HepG2 (cell line): ENCODE data around the gene DROSHA. TPM values are rescaled to one million over a fixed set of nuclear protein-coding genes. Genes with fewer than 3 reads are reported as not detected.

Experiments used
- ELF3 ChIP-seq: IDR thresholded peaks from 2 replicates; pipeline ENCODE4 v1.6.1; 2016; ENCODE audit warnings: missing genetic modification reagents, missing compliant biosample characterization
- GATA4 ChIP-seq: sonication (generic); IDR thresholded peaks from 2 replicates; pipeline ENCODE4 v1.6.1; 2016; ENCODE audit warnings: antibody characterized with exemption, low read depth, borderline replicate concordance
- GTF3A ChIP-seq: sonication (generic); formaldehyde crosslinking; conservative IDR thresholded peaks from 2 replicates; pipeline ENCODE4 v1.4.0; 2020; ENCODE audit warnings: mild to moderate bottlenecking, missing genetic modification reagents
- HNRNPL ChIP-seq: fragments of 200-400 bp; formaldehyde crosslinking; IDR thresholded peaks from 2 replicates; pipeline ENCODE4 v1.6.1; 2017; ENCODE audit warnings: mild to moderate bottlenecking, low read depth, low read length
- HNRNPUL1 ChIP-seq: fragments of 200-400 bp; formaldehyde crosslinking; IDR thresholded peaks from 2 replicates; pipeline ENCODE4 v1.6.1; 2017; ENCODE audit warnings: low read depth, mild to moderate bottlenecking, low read length, moderate library complexity
- HOXD1 ChIP-seq: sonication (generic); formaldehyde crosslinking; IDR thresholded peaks from 2 replicates; pipeline ENCODE4 v1.5.0; 2020; ENCODE audit warnings: missing genetic modification reagents
- KDM2A ChIP-seq: sonication (generic); formaldehyde crosslinking; IDR thresholded peaks from 2 replicates; pipeline ENCODE4 v1.4.0; 2020; ENCODE audit warnings: low read depth, missing genetic modification reagents, borderline replicate concordance
- MATR3 ChIP-seq: sonication (generic); formaldehyde crosslinking; IDR thresholded peaks from 2 replicates; pipeline ENCODE4 v1.4.0; 2020; ENCODE audit warnings: missing genetic modification reagents
- MIXL1 ChIP-seq: IDR thresholded peaks from 2 replicates; pipeline ENCODE4 v1.6.1; 2016
- NCOA2 ChIP-seq: sonication (generic); formaldehyde crosslinking; IDR thresholded peaks from 2 replicates; pipeline ENCODE4 v1.8.0; 2022; ENCODE audit warnings: inconsistent platforms
- POLR2G ChIP-seq: fragments of 200-400 bp; formaldehyde crosslinking; IDR thresholded peaks from 2 replicates; pipeline ENCODE4 v1.6.1; 2018; ENCODE audit warnings: mild to moderate bottlenecking, low read depth, low read length, moderate library complexity
- ZBTB2 ChIP-seq: sonication (generic); formaldehyde crosslinking; IDR thresholded peaks from 2 replicates; pipeline ENCODE4 v1.8.0; 2022; ENCODE audit warnings: low read depth, missing genetic modification reagents
- ZBTB26 ChIP-seq: IDR thresholded peaks from 2 replicates; pipeline ENCODE4 v1.6.1; 2016; ENCODE audit warnings: missing compliant biosample characterization, missing genetic modification reagents, borderline replicate concordance
- ZFX ChIP-seq: sonication (generic); formaldehyde crosslinking; IDR thresholded peaks from 2 replicates; pipeline ENCODE4 v1.4.0; 2020; ENCODE audit warnings: mild to moderate bottlenecking, low read depth, missing genetic modification reagents, moderate library complexity
- ZNF224 ChIP-seq: sonication (generic); formaldehyde crosslinking; IDR thresholded peaks from 2 replicates; pipeline ENCODE4 v1.5.0; 2020; ENCODE audit warnings: mild to moderate bottlenecking, missing genetic modification reagents
- ZNF432 ChIP-seq: sonication (generic); formaldehyde crosslinking; IDR thresholded peaks from 2 replicates; pipeline ENCODE4 v1.5.0; 2020; ENCODE audit warnings: missing genetic modification reagents, mild to moderate bottlenecking, borderline replicate concordance
- ZNF678 ChIP-seq: sonication (generic); formaldehyde crosslinking; IDR thresholded peaks from 2 replicates; pipeline ENCODE4 v1.4.0; 2020; ENCODE audit warnings: mild to moderate bottlenecking, missing genetic modification reagents
- ZNF775 ChIP-seq: sonication (generic); formaldehyde crosslinking; IDR thresholded peaks from 2 replicates; pipeline ENCODE4 v1.4.0; 2020; ENCODE audit warnings: missing genetic modification reagents, mild to moderate bottlenecking, moderate library complexity, borderline replicate concordance
- ZNF800 ChIP-seq: sonication (generic); formaldehyde crosslinking; IDR thresholded peaks from 2 replicates; pipeline ENCODE4 v1.4.0; 2020; ENCODE audit warnings: missing genetic modification reagents
- ZSCAN20 ChIP-seq: sonication (generic); formaldehyde crosslinking; IDR thresholded peaks from 2 replicates; pipeline ENCODE4 v1.4.0; 2020; ENCODE audit warnings: missing genetic modification reagents, mild to moderate bottlenecking, borderline replicate concordance
- polyA plus RNA-seq, 8 experiments: library from polyadenylated mRNA; depleted of rRNA in 3 of 8; stranded (reverse) in 7 of 8; unstranded in 1 of 8; fragments of >200 nt; fragmentation: Illumina TruSeq in 4 of 8; extraction: Trizol in 4 of 8; gene quantifications; 2 replicates each; pipeline versions ENCODE4 v1.2.1 to v1.2.3, GENCODE V29; 2011 to 2016; ENCODE audit warnings: low read depth in 4 of 8, missing spikeins in 1 of 8, mixed read lengths in 1 of 8; ENCODE audit not compliant: insufficient read depth in 1 of 8
- total RNA-seq, 5 experiments: library from RNA; depleted of rRNA; stranded (reverse); fragments of >200 nt; fragmentation: Illumina TruSeq; extraction: Trizol; gene quantifications; 2 replicates each; pipeline ENCODE4 v1.2.3, GENCODE V29; 2016; ENCODE audit warnings: low read depth in 1 of 5
- TF ChIP-seq, protein P1 (sequence below): sonication (generic); formaldehyde crosslinking; conservative IDR thresholded peaks from 2 replicates; pipeline ENCODE4 v1.4.0; 2020; ENCODE audit warnings: missing genetic modification reagents
- TF ChIP-seq, protein P2 (sequence below): sonication (generic); formaldehyde crosslinking; IDR thresholded peaks from 2 replicates; pipeline ENCODE4 v1.4.0; 2020; ENCODE audit warnings: mild to moderate bottlenecking, missing genetic modification reagents, borderline replicate concordance

DROSHA gene
- total and polyA plus RNA-seq, 2 of the 13 experiments (the other 11 are each of a cell fraction or from before 2014, with no cell fraction given): 22.3 to 29.4 TPM

- no peak for TF ChIP-seq ZNF800 (CRISPR knock-in tag)
- TF ChIP-seq HOXD1 (CRISPR knock-in tag): no peak
- TF ChIP-seq GATA4: peak; percentile 39; the same call in 1 of the 2 replicates
- TF ChIP-seq ZNF775 (CRISPR knock-in tag): no peak
- TF ChIP-seq ZNF224: no peak
- TF ChIP-seq HNRNPUL1: no peak
- peak; percentile 65 for TF ChIP-seq ELF3
- TF ChIP-seq KDM2A: peak; percentile 71
- TF ChIP-seq, protein P1, sequence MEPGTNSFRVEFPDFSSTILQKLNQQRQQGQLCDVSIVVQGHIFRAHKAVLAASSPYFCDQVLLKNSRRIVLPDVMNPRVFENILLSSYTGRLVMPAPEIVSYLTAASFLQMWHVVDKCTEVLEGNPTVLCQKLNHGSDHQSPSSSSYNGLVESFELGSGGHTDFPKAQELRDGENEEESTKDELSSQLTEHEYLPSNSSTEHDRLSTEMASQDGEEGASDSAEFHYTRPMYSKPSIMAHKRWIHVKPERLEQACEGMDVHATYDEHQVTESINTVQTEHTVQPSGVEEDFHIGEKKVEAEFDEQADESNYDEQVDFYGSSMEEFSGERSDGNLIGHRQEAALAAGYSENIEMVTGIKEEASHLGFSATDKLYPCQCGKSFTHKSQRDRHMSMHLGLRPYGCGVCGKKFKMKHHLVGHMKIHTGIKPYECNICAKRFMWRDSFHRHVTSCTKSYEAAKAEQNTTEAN (CRISPR knock-in tag): 0 out of 2 replicates have a peak, but pooled peaks have one; percentile 45
- no peak for TF ChIP-seq ZNF432 (CRISPR knock-in tag)
- TF ChIP-seq ZBTB2 (CRISPR knock-in tag): peak; percentile 47; the same call in 1 of the 2 replicates
- TF ChIP-seq ZBTB26 (CRISPR knock-in tag): no peak
- TF ChIP-seq ZSCAN20 (CRISPR knock-in tag): 0 out of 2 replicates have a peak, but pooled peaks have one; percentile 24
- TF ChIP-seq NCOA2 (CRISPR knock-in tag): peak; percentile 11; the same call in 1 of the 2 replicates
- TF ChIP-seq GTF3A (CRISPR knock-in tag): 0 out of 2 replicates have a peak, but pooled peaks have one; percentile 52
- 0 out of 2 replicates have a peak, but pooled peaks have one; percentile 14 for TF ChIP-seq MIXL1 (CRISPR knock-in tag)
- TF ChIP-seq MATR3 (CRISPR knock-in tag): no peak
- TF ChIP-seq, protein P2, sequence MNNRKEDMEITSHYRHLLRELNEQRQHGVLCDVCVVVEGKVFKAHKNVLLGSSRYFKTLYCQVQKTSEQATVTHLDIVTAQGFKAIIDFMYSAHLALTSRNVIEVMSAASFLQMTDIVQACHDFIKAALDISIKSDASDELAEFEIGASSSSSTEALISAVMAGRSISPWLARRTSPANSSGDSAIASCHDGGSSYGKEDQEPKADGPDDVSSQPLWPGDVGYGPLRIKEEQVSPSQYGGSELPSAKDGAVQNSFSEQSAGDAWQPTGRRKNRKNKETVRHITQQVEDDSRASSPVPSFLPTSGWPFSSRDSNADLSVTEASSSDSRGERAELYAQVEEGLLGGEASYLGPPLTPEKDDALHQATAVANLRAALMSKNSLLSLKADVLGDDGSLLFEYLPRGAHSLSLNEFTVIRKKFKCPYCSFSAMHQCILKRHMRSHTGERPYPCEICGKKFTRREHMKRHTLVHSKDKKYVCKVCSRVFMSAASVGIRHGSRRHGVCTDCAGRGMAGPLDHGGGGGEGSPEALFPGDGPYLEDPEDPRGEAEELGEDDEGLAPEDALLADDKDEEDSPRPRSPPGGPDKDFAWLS: 0 out of 2 replicates have a peak, but pooled peaks have one; percentile 51
- TF ChIP-seq ZNF678 (CRISPR knock-in tag): peak; percentile 70; the same call in 1 of the 2 replicates
- peak; percentile 83 for TF ChIP-seq POLR2G
- peak; percentile 77 for TF ChIP-seq ZFX (CRISPR knock-in tag)
- TF ChIP-seq HNRNPL: peak; percentile 41; the same call in 1 of the 2 replicates
Measured at GRCh38 chr5:31531888-31532547, at the start of gene DROSHA, which contains the start of gene C5orf22 (continued).
